HL-60 (cell line): ENCODE results near the gene MELTF.
A peak's percentile ranks its signal among the peaks of the same experiment; 100 is the strongest.
"Not testable (repeated sequence)": the region's sequence is repeated elsewhere in the genome, so short reads cannot be mapped to it uniquely, and the experiment has no call there.

Source experiments
- DNase-seq, 2 experiments: peaks; one replicate each; pipeline ENCODE4 v3.0.0-alpha.2; 2010 to 2020; ENCODE audit warnings: low read depth in 1 of 2, low spot score in 1 of 2
- H3K27ac ChIP-seq: fragments of 250-450 bp; sonication (Bioruptor Pico); replicated peaks from 2 replicates; pipeline ENCODE4 v1.5.1; 2020; ENCODE audit warnings: mild to moderate bottlenecking, moderate library complexity
- H3K27me3 ChIP-seq: fragments of 250-450 bp; sonication (Bioruptor Pico); 2 replicates; pipeline ENCODE4 v1.5.1; 2021; ENCODE audit warnings: mild to moderate bottlenecking, moderate library complexity; ENCODE audit not compliant: insufficient read depth, poor library complexity, severe bottlenecking
- H3K4me3 ChIP-seq: replicated peaks from 2 replicates; pipeline ENCODE4 v1.5.1; 2011; ENCODE audit warnings: mild to moderate bottlenecking, control low read depth, low read length; ENCODE audit not compliant: insufficient read depth
- GABPA ChIP-seq: IDR thresholded peaks from 2 replicates; pipeline ENCODE4 v1.6.1; 2012; ENCODE audit warnings: low read depth
- POLR2AphosphoS5 ChIP-seq: IDR thresholded peaks from 2 replicates; pipeline ENCODE4 v1.6.1; 2012; ENCODE audit warnings: low read depth
- SPI1 ChIP-seq: IDR thresholded peaks from 2 replicates; pipeline ENCODE4 v1.6.1; 2012; ENCODE audit warnings: low read depth, mild to moderate bottlenecking, borderline replicate concordance
- TF ChIP-seq, protein P1 (sequence below): IDR thresholded peaks from one replicate; pipeline ENCODE4 v1.5.1; 2011; ENCODE audit warnings: low read length, control low read depth, inconsistent platforms; ENCODE audit not compliant: insufficient read depth
- TF ChIP-seq, protein P2 (sequence below): IDR thresholded peaks from 2 replicates; pipeline ENCODE4 v1.6.1; 2012; ENCODE audit warnings: low read depth; ENCODE audit not compliant: insufficient replicate concordance

MELTF gene

DNA sequence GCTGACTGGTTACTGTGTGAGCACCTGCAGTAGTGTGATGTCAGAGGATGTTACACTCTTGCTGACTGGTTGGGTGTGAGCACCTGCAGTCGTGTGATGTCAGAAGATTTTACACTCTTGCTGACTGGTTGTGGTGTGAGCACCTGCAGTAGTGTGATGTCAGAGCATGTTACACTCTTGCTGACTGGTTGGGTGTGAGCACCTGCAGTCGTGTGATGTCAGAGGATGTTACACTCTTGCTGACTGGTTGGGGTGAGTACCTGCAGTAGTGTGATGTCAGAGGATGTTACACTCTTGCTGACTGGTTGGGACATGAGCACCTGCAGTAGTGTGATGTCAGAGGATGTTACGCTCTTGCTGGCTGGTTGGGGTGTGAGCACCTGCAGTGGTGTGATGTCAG is 4.1 kb upstream of the MELTF start:
- not testable (repeated sequence) for H3K27me3 ChIP-seq, H3K27ac ChIP-seq, DNase-seq, H3K4me3 ChIP-seq

DNA sequence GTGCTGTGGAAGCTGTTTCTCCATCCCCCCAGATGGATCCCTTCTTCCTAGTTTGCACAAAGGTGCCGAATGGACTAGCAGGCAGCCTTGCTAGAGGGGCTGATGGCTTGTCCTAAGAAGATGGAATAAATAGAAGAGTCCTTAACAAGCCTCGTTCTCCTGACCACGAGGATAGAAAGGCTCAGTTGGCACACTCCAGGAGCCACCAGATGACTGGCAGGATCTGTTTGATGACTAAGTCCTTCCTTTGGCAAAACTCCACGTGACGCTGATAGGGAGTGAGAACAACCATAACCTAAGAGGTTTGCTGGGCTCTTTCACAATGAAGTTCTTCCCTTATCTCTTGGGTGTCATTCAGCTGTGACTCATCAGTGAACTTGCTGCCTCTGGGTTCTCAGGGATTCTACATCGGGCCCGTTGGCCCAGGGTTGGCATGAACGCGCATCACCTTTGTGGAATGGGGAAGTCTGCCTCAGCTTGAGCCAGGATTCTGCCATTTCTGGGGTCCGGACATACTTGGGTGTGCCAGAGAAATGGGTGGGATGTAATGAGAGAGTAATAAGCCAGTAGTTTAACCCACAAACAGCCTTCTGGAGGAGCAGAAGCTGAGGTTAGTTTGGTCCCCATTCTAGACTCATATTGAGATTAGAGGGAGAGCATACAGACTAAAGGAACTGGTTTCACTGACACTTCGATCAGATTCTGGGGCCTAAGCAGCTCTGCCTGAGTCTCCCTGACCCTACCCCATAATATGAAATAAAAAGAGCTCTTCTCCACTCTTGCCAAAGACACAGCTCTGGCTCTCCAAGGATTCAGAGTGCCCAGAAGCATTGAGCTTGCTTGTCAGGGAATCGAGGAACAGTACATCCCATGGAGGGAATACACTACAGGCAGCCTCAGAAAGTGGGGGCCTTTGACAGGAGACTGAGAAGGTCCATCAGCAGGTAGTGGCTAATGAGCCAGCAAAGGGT is 2.0 kb upstream of the MELTF start:
- H3K27ac ChIP-seq = peak overlapping the region; percentile 7; the same call in 1 of the 2 replicates

DNA sequence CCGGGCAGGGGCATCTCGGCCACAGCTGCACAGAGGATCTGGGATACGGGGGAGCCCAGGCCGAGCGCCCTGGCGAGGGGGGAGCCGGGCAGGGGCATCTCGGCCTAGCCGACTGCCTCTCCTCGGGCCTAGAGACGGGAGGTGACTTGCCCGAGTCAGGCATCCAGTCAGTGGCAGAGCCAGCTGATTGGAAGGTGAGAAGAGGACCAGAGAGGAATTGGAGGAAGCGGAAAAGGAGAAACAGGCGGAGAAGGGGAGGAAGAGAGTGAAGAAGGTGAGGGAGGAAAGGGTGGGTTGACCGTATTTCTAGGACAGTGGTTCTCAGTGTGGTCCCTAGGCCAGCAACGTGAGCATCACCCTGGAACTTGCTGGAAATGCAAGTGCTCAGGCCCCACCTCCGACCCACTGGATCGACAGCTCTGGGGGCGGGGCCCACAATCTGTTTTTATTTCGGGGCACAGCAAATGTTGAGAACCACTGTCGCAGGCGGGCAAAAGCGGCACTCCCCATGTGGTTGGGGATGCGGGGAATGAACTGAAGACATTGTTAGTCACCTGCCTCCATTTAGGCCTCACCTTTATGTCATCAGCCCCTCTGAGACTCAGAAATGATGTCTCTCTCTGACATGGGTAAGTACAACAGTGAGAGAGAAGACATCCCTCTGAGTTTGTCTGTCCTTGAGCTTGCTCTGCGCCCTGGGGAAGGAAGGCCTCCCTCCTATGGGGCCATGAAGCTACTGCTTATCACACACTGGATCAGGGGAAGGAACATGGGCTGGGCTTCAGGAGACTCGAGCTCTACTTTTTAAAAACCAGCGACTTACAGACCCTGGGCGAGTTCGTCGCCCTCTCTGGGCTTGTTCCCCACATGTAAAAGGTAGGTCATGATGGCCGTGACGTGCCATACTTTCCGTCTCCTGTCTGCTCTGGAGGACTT is 1.0 kb upstream of the MELTF start:
- Histone ChIP-seq H3K27me3 (peaks cover 4% of the 10 kb centered on the region), H3K4me3 (no peak overlapping the region), H3K27ac (no peak overlapping the region)
- DNase-seq = no peak
- TF ChIP-seq, protein P1, sequence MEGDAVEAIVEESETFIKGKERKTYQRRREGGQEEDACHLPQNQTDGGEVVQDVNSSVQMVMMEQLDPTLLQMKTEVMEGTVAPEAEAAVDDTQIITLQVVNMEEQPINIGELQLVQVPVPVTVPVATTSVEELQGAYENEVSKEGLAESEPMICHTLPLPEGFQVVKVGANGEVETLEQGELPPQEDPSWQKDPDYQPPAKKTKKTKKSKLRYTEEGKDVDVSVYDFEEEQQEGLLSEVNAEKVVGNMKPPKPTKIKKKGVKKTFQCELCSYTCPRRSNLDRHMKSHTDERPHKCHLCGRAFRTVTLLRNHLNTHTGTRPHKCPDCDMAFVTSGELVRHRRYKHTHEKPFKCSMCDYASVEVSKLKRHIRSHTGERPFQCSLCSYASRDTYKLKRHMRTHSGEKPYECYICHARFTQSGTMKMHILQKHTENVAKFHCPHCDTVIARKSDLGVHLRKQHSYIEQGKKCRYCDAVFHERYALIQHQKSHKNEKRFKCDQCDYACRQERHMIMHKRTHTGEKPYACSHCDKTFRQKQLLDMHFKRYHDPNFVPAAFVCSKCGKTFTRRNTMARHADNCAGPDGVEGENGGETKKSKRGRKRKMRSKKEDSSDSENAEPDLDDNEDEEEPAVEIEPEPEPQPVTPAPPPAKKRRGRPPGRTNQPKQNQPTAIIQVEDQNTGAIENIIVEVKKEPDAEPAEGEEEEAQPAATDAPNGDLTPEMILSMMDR = no peak
- TF ChIP-seq, protein P2, sequence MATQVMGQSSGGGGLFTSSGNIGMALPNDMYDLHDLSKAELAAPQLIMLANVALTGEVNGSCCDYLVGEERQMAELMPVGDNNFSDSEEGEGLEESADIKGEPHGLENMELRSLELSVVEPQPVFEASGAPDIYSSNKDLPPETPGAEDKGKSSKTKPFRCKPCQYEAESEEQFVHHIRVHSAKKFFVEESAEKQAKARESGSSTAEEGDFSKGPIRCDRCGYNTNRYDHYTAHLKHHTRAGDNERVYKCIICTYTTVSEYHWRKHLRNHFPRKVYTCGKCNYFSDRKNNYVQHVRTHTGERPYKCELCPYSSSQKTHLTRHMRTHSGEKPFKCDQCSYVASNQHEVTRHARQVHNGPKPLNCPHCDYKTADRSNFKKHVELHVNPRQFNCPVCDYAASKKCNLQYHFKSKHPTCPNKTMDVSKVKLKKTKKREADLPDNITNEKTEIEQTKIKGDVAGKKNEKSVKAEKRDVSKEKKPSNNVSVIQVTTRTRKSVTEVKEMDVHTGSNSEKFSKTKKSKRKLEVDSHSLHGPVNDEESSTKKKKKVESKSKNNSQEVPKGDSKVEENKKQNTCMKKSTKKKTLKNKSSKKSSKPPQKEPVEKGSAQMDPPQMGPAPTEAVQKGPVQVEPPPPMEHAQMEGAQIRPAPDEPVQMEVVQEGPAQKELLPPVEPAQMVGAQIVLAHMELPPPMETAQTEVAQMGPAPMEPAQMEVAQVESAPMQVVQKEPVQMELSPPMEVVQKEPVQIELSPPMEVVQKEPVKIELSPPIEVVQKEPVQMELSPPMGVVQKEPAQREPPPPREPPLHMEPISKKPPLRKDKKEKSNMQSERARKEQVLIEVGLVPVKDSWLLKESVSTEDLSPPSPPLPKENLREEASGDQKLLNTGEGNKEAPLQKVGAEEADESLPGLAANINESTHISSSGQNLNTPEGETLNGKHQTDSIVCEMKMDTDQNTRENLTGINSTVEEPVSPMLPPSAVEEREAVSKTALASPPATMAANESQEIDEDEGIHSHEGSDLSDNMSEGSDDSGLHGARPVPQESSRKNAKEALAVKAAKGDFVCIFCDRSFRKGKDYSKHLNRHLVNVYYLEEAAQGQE = no peak
- TF ChIP-seq SPI1 = no peak
- TF ChIP-seq GABPA = no peak
- no peak for TF ChIP-seq POLR2AphosphoS5

More for the DNA sequence above, 2.0 kb upstream of the MELTF start:
- H3K27me3 ChIP-seq = peaks cover 4% of the 10 kb centered on the region
- peak; percentile 97 to 98 for DNase-seq
- TF ChIP-seq, protein P1 = no peak
- peak; percentile 74 for TF ChIP-seq POLR2AphosphoS5
- TF ChIP-seq GABPA = no peak
- peak; percentile 59; the same call in 1 of the 2 replicates for TF ChIP-seq SPI1
- TF ChIP-seq, protein P2 = no peak
- H3K4me3 ChIP-seq = no peak overlapping the region
